ENCODE data around the gene JARID2. TPM values are rescaled to one million over a fixed set of nuclear protein-coding genes. Genes with fewer than 3 reads are reported as not detected.

JARID2 gene
- total and polyA plus RNA-seq, 2 of the 4 experiments (the other 2 are of a cell fraction) = 9.6 to 12.9 TPM

DNA sequence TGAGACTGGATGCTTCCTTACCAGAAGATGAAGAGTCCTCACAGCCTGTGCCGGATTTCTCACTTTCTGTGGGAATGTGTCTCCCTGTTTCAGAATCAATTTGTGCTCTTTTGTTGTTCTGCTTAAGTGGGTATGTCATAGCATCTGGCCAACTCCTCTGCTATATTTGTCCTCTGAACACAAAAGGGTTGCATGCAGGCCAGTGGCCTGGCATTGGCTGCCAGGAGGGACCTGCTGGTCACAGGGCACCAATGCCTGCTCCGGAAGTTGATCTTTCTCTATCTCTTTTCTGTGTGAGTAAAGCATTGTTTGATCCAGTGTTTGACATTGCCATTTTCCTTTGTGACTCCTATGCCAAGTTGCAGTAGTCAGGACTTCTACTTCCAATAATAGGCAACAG lies 47.8 kb downstream of the JARID2 start:
- Histone ChIP-seq H2AK9ac (replicated peaks; ENCODE audit: low read depth, low read length, poor library complexity) (no peak overlapping the region), H2AFZ (replicated peaks; ENCODE audit: low read length, poor library complexity) (no peak overlapping the region), H4K91ac (ENCODE audit: insufficient read depth, low read depth, low read length) (no peak overlapping the region), H4K20me1 (ENCODE audit: insufficient read depth, low read length) (peaks cover 73% of the 10 kb centered on the region), H2BK120ac (ENCODE audit: low read depth, low read length) (no peak overlapping the region), H3K4ac (ENCODE audit: low read depth, low read length) (no peak overlapping the region), H2BK20ac (ENCODE audit: low read depth, low read length) (no peak overlapping the region), H3K9ac (ENCODE audit: low read depth, low read length) (no peak overlapping the region), H3K27ac (ENCODE audit: insufficient read depth, low read length) (no peak overlapping the region), H3K56ac (ENCODE audit: extremely low read depth, insufficient read depth, low read length) (no peak overlapping the region), H3K4me3 (ENCODE audit: insufficient read depth, low read depth, low read length) (no peak overlapping the region), H3K18ac (ENCODE audit: low read depth, low read length) (no peak overlapping the region), H3K4me1 (ENCODE audit: control insufficient read depth, insufficient read depth, low read length) (peaks cover 6% of the 10 kb centered on the region), H4K8ac (ENCODE audit: low read depth in 2 of 2, low read length in 2 of 2) (no peak overlapping the region), H3K79me1 (ENCODE audit: low read depth in 1 of 2, low read length in 2 of 2) (peaks cover 39 to 79% of the 10 kb centered on the region in 2 experiments), H3K14ac (replicated peaks; ENCODE audit: low read depth, low read length) (no peak overlapping the region), H3K9me1 (ENCODE audit: insufficient read depth, low read length) (peaks cover 19% of the 10 kb centered on the region), H3K36me3 (ENCODE audit: control insufficient read depth, insufficient read depth, low read length) (no peaks in the 10 kb centered on the region), H2BK15ac (ENCODE audit: low read depth, low read length) (no peak overlapping the region), H4K5ac (ENCODE audit: low read depth, low read length) (no peak overlapping the region), H3K4me2 (ENCODE audit: low read depth, low read length) (no peak overlapping the region), H3K23ac (ENCODE audit: low read depth, low read length) (no peak overlapping the region), H3K27me3 (ENCODE audit: control insufficient read depth, insufficient read depth, low read length) (no peaks in the 10 kb centered on the region), H2AK5ac (ENCODE audit: low read depth, low read length) (no peak overlapping the region), H2BK5ac (ENCODE audit: low read depth, low read length, poor library complexity, severe bottlenecking) (no peak overlapping the region), H3K9me3 (ENCODE audit: control insufficient read depth, insufficient read depth, low read length) (no peaks in the 10 kb centered on the region)
- TF ChIP-seq CEBPB (IDR thresholded peaks at IDR 0.05; ENCODE audit: low read depth, low read length) = no peak
- no peak for TF ChIP-seq USF2 (IDR thresholded peaks at IDR 0.05; ENCODE audit: low read depth, low read length)
- no peak for TF ChIP-seq MAZ (IDR thresholded peaks at IDR 0.05; ENCODE audit: borderline replicate concordance, low read depth, low read length)
- no peak for TF ChIP-seq RCOR1 (IDR thresholded peaks at IDR 0.05; ENCODE audit: insufficient replicate concordance, low read length)
- no peak for TF ChIP-seq SMC3 (IDR thresholded peaks at IDR 0.05; ENCODE audit: low read depth, low read length)
- no peak for TF ChIP-seq MXI1 (IDR thresholded peaks at IDR 0.05; ENCODE audit: borderline replicate concordance, low read depth, low read length)
- TF ChIP-seq RFX5 (IDR thresholded peaks at IDR 0.05; ENCODE audit: low read depth, low read length) = no peak
- TF ChIP-seq, protein P1, sequence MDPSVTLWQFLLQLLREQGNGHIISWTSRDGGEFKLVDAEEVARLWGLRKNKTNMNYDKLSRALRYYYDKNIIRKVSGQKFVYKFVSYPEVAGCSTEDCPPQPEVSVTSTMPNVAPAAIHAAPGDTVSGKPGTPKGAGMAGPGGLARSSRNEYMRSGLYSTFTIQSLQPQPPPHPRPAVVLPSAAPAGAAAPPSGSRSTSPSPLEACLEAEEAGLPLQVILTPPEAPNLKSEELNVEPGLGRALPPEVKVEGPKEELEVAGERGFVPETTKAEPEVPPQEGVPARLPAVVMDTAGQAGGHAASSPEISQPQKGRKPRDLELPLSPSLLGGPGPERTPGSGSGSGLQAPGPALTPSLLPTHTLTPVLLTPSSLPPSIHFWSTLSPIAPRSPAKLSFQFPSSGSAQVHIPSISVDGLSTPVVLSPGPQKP (IDR thresholded peaks at IDR 0.05; ENCODE audit: borderline replicate concordance, low read depth, low read length) = no peak
- TF ChIP-seq POLR2A (IDR thresholded peaks at IDR 0.05; ENCODE audit: low read depth, low read length) = no peak
- no peak for TF ChIP-seq RAD21 (IDR thresholded peaks at IDR 0.05; ENCODE audit: low read length)
- no peak for TF ChIP-seq FOS (IDR thresholded peaks at IDR 0.05; ENCODE audit: low read depth, low read length)
- no peak for TF ChIP-seq MAFK (IDR thresholded peaks at IDR 0.05; ENCODE audit: low read depth, low read length)
- TF ChIP-seq CHD1 (IDR thresholded peaks at IDR 0.05; ENCODE audit: low read depth, low read length) = no peak
- no peak for TF ChIP-seq BHLHE40 (IDR thresholded peaks at IDR 0.05; ENCODE audit: low read depth, low read length)
- TF ChIP-seq CTCF (conservative IDR thresholded peaks at IDR 0.05; ENCODE audit: low read depth, low read length) = no peak
- TF ChIP-seq NFE2L2 (IDR thresholded peaks at IDR 0.05; ENCODE audit: low read depth, low read length) = no peak
- intact Hi-C loops (cut with micrococcal nuclease) (no loop called here), in situ Hi-C loops (cut with MboI; ENCODE audit: low sequenced_read_pairs) (no loop called here), dilution Hi-C loops (cut with HindIII; ENCODE audit: low sequenced_read_pairs, unreplicated experiment) (no loop called here)
- WGBS, 2 experiments (ENCODE audit: extremely low coverage in 2 of 2, insufficient read length in 1 of 2) = 100% methylated on average over 1 of the region's 2 CpGs; no CpG with 5 or more reads in 1 of the 2 experiments
- BruUV-seq (replicated peaks) = no TSS peak
- ChIA-PET CTCF (interaction anchor here (0.8 kb wide), 1 partner anchor 147 kb away, joined by 3 read pairs; no protein-coding TSS in a partner anchor), POLR2A (ENCODE audit: unreplicated experiment) (no interaction called here)
- DNase-seq (no peak), ATAC-seq (ENCODE audit: low read depth) (no peak)
